SK-N-SH (cell line): ENCODE data around the gene LAIR2.

Source experiments
- EP300 ChIP-seq, 2 experiments: IDR thresholded peaks; 2 replicates each; pipeline versions ENCODE4 v1.4.0 to v1.6.1; 2012; ENCODE audit warnings: borderline replicate concordance in 1 of 2, low read depth in 1 of 2, low read length in 1 of 2
- GABPA ChIP-seq: IDR thresholded peaks from 2 replicates; pipeline ENCODE4 v1.4.0; 2012; ENCODE audit warnings: low read depth, mild to moderate bottlenecking
- GATA2 ChIP-seq: sonication (generic); formaldehyde crosslinking; IDR thresholded peaks from 2 replicates; pipeline ENCODE4 v1.5.0; 2020; ENCODE audit warnings: mild to moderate bottlenecking, missing genetic modification reagents
- NFIC ChIP-seq: IDR thresholded peaks from 2 replicates; pipeline ENCODE4 v1.4.0; 2012; ENCODE audit warnings: borderline replicate concordance
- POLR2AphosphoS5 ChIP-seq: IDR thresholded peaks from 2 replicates; pipeline ENCODE4 v1.6.1; 2012; ENCODE audit warnings: low read depth, low read length
- RAD21 ChIP-seq: IDR thresholded peaks from 2 replicates; pipeline ENCODE4 v1.6.1; 2012; ENCODE audit warnings: mild to moderate bottlenecking, low read length
- TEAD4 ChIP-seq: IDR thresholded peaks from 2 replicates; pipeline ENCODE4 v1.4.0; 2012; ENCODE audit warnings: mild to moderate bottlenecking, borderline replicate concordance; ENCODE audit not compliant: insufficient read depth
- TF ChIP-seq, protein P1 (sequence below): fragments of 200-600 bp; sonication (generic); IDR thresholded peaks from 2 replicates; pipeline ENCODE4 v1.6.1; 2017; ENCODE audit warnings: antibody characterized with exemption, mild to moderate bottlenecking, moderate library complexity
- TF ChIP-seq, protein P2 (sequence below): IDR thresholded peaks from 2 replicates; pipeline ENCODE4 v1.4.0; 2012; ENCODE audit warnings: low read depth, borderline replicate concordance
- TF ChIP-seq, protein P3 (sequence below): fragments of 150-350 bp; IDR thresholded peaks from 2 replicates; pipeline ENCODE4 v1.6.1; 2017; ENCODE audit warnings: antibody characterized with exemption, low read length, low read depth, borderline replicate concordance
- TF ChIP-seq, protein P4 (sequence below): IDR thresholded peaks from 2 replicates; pipeline ENCODE4; 2012

DNA sequence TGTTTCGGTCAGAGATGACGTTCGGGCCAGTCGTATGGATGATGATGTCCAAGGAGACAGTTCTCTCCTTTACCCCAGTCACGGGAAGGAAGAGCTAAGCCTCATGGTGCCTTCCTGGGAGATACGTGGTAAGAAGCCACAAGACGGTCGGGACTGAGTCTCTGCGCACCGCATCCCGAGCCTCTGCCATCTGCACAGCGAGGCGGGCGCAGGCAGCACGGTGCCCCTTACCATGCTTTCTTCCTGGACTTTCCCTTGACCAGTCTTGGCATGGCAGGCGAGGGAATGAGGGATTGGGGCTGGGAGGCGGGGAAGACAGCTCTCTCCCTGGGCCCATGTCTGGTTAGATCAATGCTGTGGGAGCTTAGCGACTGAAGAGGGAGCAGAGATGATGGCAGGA is 10.1 kb upstream of the LAIR2 start:
- TF ChIP-seq, protein P1, sequence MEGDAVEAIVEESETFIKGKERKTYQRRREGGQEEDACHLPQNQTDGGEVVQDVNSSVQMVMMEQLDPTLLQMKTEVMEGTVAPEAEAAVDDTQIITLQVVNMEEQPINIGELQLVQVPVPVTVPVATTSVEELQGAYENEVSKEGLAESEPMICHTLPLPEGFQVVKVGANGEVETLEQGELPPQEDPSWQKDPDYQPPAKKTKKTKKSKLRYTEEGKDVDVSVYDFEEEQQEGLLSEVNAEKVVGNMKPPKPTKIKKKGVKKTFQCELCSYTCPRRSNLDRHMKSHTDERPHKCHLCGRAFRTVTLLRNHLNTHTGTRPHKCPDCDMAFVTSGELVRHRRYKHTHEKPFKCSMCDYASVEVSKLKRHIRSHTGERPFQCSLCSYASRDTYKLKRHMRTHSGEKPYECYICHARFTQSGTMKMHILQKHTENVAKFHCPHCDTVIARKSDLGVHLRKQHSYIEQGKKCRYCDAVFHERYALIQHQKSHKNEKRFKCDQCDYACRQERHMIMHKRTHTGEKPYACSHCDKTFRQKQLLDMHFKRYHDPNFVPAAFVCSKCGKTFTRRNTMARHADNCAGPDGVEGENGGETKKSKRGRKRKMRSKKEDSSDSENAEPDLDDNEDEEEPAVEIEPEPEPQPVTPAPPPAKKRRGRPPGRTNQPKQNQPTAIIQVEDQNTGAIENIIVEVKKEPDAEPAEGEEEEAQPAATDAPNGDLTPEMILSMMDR: no peak
- TF ChIP-seq GABPA (no peak), TEAD4 (no peak), GATA2 (CRISPR knock-in tag) (no peak), RAD21 (no peak), NFIC (no peak), POLR2AphosphoS5 (no peak), EP300 (IDR thresholded peaks at IDR 0.05; ENCODE audit: borderline replicate concordance in 1 of 2, low read depth in 1 of 2, low read length in 1 of 2) (no peak)
- TF ChIP-seq, protein P2, sequence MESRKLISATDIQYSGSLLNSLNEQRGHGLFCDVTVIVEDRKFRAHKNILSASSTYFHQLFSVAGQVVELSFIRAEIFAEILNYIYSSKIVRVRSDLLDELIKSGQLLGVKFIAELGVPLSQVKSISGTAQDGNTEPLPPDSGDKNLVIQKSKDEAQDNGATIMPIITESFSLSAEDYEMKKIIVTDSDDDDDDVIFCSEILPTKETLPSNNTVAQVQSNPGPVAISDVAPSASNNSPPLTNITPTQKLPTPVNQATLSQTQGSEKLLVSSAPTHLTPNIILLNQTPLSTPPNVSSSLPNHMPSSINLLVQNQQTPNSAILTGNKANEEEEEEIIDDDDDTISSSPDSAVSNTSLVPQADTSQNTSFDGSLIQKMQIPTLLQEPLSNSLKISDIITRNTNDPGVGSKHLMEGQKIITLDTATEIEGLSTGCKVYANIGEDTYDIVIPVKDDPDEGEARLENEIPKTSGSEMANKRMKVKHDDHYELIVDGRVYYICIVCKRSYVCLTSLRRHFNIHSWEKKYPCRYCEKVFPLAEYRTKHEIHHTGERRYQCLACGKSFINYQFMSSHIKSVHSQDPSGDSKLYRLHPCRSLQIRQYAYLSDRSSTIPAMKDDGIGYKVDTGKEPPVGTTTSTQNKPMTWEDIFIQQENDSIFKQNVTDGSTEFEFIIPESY: no peak
- TF ChIP-seq, protein P3, sequence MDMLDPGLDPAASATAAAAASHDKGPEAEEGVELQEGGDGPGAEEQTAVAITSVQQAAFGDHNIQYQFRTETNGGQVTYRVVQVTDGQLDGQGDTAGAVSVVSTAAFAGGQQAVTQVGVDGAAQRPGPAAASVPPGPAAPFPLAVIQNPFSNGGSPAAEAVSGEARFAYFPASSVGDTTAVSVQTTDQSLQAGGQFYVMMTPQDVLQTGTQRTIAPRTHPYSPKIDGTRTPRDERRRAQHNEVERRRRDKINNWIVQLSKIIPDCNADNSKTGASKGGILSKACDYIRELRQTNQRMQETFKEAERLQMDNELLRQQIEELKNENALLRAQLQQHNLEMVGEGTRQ: no peak
- TF ChIP-seq, protein P4, sequence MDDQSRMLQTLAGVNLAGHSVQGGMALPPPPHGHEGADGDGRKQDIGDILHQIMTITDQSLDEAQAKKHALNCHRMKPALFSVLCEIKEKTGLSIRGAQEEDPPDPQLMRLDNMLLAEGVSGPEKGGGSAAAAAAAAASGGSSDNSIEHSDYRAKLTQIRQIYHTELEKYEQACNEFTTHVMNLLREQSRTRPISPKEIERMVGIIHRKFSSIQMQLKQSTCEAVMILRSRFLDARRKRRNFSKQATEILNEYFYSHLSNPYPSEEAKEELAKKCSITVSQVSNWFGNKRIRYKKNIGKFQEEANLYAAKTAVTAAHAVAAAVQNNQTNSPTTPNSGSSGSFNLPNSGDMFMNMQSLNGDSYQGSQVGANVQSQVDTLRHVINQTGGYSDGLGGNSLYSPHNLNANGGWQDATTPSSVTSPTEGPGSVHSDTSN: no peak
